HEK293T (cell line): ENCODE results near the gene CASP2.

Experiments used
- ARNT ChIP-seq: fragments of 450-650 bp; IDR thresholded peaks from 2 replicates; pipeline ENCODE4 v1.6.1; 2017; ENCODE audit warnings: mild to moderate bottlenecking
- BHLHE40 ChIP-seq: fragments of 450-650 bp; IDR thresholded peaks from 2 replicates; pipeline ENCODE4 v1.6.1; 2016; ENCODE audit warnings: mild to moderate bottlenecking, moderate library complexity, borderline replicate concordance
- ELF4 ChIP-seq: fragments of 450-650 bp; IDR thresholded peaks from 2 replicates; pipeline ENCODE4 v1.6.1; 2017; ENCODE audit warnings: antibody characterized with exemption
- FOXM1 ChIP-seq: fragments of 450-650 bp; IDR thresholded peaks from 2 replicates; pipeline ENCODE4 v1.6.1; 2017; ENCODE audit warnings: mild to moderate bottlenecking, borderline replicate concordance
- LEF1 ChIP-seq: fragments of 450-650 bp; IDR thresholded peaks from 2 replicates; pipeline ENCODE4 v1.6.1; 2017; ENCODE audit warnings: mild to moderate bottlenecking, borderline replicate concordance
- NFRKB ChIP-seq: fragments of 450-650 bp; IDR thresholded peaks from 2 replicates; pipeline ENCODE4 v1.6.1; 2016; ENCODE audit warnings: mild to moderate bottlenecking, moderate library complexity
- SUZ12 ChIP-seq: fragments of 450-650 bp; IDR thresholded peaks from 2 replicates; pipeline ENCODE4 v1.6.1; 2016; ENCODE audit warnings: mild to moderate bottlenecking
- TARDBP ChIP-seq: fragments of 450-650 bp; IDR thresholded peaks from 2 replicates; pipeline ENCODE4 v1.6.1; 2016
- TF ChIP-seq, protein P1 (sequence below): fragments of 450-650 bp; IDR thresholded peaks from 2 replicates; pipeline ENCODE4 v1.6.1; 2016

DNA sequence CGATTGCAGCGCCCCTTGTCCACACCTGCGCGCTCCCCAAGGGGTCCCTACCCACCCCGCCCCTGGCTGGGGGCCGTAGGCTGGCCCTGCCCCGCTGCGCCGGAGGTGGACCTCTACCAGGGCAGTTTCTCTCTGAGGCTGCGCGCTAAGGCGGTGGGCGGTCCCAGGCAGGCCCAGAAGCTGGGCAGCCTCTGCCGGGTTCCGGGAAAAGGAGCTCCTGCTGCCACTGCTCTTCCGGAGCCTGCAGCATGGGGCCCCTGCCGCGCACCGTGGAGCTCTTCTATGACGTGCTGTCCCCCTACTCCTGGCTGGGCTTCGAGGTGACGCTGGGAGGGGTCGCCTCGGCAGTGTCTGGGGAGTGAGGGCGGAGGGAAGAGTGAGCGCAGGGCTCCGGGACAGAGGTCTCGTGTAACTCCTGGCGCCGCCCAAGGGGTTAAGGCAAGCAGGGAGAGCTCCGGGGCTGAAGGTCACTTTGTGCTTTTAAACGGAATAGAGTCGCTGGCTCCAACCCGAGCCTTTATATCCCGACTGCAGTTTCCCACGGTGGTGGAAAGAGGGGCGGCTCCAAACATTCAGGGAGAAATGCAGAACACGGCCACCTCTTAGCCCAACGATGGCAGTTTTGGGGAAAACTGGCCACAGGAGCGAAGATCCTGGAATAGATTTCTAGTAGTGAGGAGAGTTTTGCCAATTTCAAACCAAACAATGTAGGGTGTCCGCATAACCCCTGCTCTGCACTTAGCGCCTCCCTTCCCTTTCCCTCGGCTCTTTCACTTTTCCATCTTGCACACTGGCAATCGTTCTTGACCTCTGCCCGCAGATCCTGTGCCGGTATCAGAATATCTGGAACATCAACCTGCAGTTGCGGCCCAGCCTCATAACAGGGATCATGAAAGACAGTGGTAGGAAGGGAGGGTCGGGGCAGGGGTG lies 24.6 kb upstream of the CASP2 start, which contains the start of gene GSTK1:
- TF ChIP-seq FOXM1 (no peak), TARDBP (no peak), NFRKB (no peak), ELF4 (peak; percentile 57), SUZ12 (no peak), ARNT (no peak), BHLHE40 (no peak), LEF1 (no peak)
- TF ChIP-seq, protein P1, sequence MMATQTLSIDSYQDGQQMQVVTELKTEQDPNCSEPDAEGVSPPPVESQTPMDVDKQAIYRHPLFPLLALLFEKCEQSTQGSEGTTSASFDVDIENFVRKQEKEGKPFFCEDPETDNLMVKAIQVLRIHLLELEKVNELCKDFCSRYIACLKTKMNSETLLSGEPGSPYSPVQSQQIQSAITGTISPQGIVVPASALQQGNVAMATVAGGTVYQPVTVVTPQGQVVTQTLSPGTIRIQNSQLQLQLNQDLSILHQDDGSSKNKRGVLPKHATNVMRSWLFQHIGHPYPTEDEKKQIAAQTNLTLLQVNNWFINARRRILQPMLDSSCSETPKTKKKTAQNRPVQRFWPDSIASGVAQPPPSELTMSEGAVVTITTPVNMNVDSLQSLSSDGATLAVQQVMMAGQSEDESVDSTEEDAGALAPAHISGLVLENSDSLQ = no peak
